Psoas muscle (tissue), 8 donors: ENCODE measurements around the gene ACOX3. TPM values are rescaled to one million over a fixed set of nuclear protein-coding genes. Genes with fewer than 3 reads are reported as not detected.

Experiments used
- ATAC-seq, 4 donors: fragments of 200-7000 bp; cut with Tn5 transposase; one replicate each; pipeline ENCODE4 v1.9.1; 2020; ENCODE audit warnings: moderate library complexity in 3 of 4, mild to moderate bottlenecking in 2 of 4
- DNase-seq, 2 donors: peaks; one replicate each; pipeline ENCODE4 v3.0.0-alpha.2; 2020
- H3K27ac ChIP-seq: fragments of 200-600 bp; one replicate; pipeline ENCODE4 v1.8.0; 2022
- H3K27me3 ChIP-seq, 3 donors: fragments of 200-600 bp in 1 of 3; one replicate each; pipeline versions ENCODE4 v1.6.1 to v1.8.0; 2013 to 2022; ENCODE audit warnings: low read length in 2 of 3, mild to moderate bottlenecking in 2 of 3, moderate library complexity in 1 of 3; ENCODE audit not compliant: insufficient read depth in 3 of 3
- H3K36me3 ChIP-seq, 2 donors: fragments of 200-600 bp in 1 of 2; one replicate each; pipeline versions ENCODE4 v1.6.1 to v1.8.0; 2013 to 2022; ENCODE audit warnings: low read depth in 1 of 2, mild to moderate bottlenecking in 1 of 2, moderate library complexity in 1 of 2; ENCODE audit not compliant: insufficient read depth in 1 of 2
- H3K4me1 ChIP-seq: fragments of 200-600 bp; one replicate; pipeline ENCODE4 v1.8.0; 2022
- H3K4me3 ChIP-seq: fragments of 200-600 bp; one replicate; pipeline ENCODE4 v1.8.0; 2022; ENCODE audit warnings: mild to moderate bottlenecking
- H3K9me3 ChIP-seq: fragments of 200-600 bp; one replicate; pipeline ENCODE4 v1.8.0; 2022
- WGBS, 3 donors: extraction: QIAGEN DNeasy Blood & Tissue Kit; methylation state at CpG; one replicate each; pipeline versions ENCODE4 v1.1.6 to v1.1.7; 2013; 5-methylcytosine and 5-hydroxymethylcytosine counted together
- intact Hi-C, 2 donors: fragments of 100-400 bp; cut with DNase I; formaldehyde crosslinking; loops; one replicate each; pipeline versions ENCODE4 v1.11.0 to v1.14.2; 2022
- polyA plus RNA-seq, 3 donors: library from polyadenylated mRNA; stranded (reverse); fragments of 200-250 nt; gene quantifications; one replicate each; pipeline ENCODE4 v1.2.3, GENCODE V29; 2013
- total RNA-seq, 4 donors: library from RNA; stranded (reverse); fragmentation: NEBNext Ultra II Directional in 2 of 4; extraction: Animal tissue kit (Norgen Biotek cat#: 25700) in 2 of 4; gene quantifications; one replicate each; pipeline versions ENCODE4 v1.2.1 to v1.2.4, GENCODE V29; 2021 to 2023
- TF ChIP-seq, protein P1 (sequence below): fragments of 200-600 bp; IDR thresholded peaks from one replicate; pipeline ENCODE4 v1.8.0; 2022; ENCODE audit warnings: antibody characterized with exemption
- donor health status: healthy with polysubstance abuse.
- donor health status: DM: no; HTN: no; CAD: no; lungs with moderate emphysema.
- donor health status: Bipolar disorder and iron deficiency.
- donor health status: healthy.
- donor health status: DM: yes; HTN: yes; CAD: no.
- donor health status: DM: no; HTN: no; CAD: no.
- donor health status: DM: no; HTN: no; CAD: no.
- donor health status: DM: yes; HTN: yes; CAD: no.

The ACOX3 gene
- total and polyA plus RNA-seq, 7 donors: 5.6 to 18.8 (median 10.8) TPM

DNA sequence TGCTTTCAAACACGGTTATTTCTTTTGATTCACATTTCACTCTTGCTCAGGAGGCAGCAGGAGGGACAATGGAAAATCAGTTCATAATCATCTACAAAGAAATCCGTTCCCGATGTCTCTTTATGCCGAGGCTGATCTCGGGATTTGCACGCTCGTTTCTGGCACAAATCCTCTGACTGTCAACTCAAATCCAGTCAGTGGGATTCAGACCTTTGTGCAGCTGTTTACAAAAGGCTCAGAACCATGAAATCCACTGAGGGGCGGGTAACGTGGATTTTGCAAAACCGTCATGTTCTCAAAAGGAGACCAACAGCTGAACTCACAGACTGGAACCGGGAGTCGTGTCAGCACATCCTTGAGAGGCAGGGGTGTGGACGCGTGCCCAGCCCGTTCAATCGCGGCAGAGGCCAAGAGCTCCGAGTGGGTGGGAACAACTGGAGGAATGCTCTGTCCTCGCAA lies 46.4 kb downstream of the ACOX3 start:
- WGBS, 3 donors: 33 to 57% (median 44%) methylated on average over 19 of the region's 19 CpGs
- intact Hi-C loops: loop anchor here in 1 of 2 donors (5.0 kb wide), 1 partner anchor 62 kb away; no protein-coding TSS in a partner anchor
- peak overlapping the region; percentile 88 for H3K27ac ChIP-seq
- peak; percentile 85 to 92 for DNase-seq
- no peaks in the 10 kb centered on the region for H3K9me3 ChIP-seq
- peak; percentile 13 to 50 (median 22) for ATAC-seq
- H3K4me3 ChIP-seq: no peak overlapping the region
- TF ChIP-seq, protein P1, sequence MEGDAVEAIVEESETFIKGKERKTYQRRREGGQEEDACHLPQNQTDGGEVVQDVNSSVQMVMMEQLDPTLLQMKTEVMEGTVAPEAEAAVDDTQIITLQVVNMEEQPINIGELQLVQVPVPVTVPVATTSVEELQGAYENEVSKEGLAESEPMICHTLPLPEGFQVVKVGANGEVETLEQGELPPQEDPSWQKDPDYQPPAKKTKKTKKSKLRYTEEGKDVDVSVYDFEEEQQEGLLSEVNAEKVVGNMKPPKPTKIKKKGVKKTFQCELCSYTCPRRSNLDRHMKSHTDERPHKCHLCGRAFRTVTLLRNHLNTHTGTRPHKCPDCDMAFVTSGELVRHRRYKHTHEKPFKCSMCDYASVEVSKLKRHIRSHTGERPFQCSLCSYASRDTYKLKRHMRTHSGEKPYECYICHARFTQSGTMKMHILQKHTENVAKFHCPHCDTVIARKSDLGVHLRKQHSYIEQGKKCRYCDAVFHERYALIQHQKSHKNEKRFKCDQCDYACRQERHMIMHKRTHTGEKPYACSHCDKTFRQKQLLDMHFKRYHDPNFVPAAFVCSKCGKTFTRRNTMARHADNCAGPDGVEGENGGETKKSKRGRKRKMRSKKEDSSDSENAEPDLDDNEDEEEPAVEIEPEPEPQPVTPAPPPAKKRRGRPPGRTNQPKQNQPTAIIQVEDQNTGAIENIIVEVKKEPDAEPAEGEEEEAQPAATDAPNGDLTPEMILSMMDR: no peak
- H3K27me3 ChIP-seq: no peaks in the 10 kb centered on the region
- H3K4me1 ChIP-seq: peaks cover 39% of the 10 kb centered on the region
- H3K36me3 ChIP-seq: peaks cover 0 to 42% of the 10 kb centered on the region in 2 donors

DNA sequence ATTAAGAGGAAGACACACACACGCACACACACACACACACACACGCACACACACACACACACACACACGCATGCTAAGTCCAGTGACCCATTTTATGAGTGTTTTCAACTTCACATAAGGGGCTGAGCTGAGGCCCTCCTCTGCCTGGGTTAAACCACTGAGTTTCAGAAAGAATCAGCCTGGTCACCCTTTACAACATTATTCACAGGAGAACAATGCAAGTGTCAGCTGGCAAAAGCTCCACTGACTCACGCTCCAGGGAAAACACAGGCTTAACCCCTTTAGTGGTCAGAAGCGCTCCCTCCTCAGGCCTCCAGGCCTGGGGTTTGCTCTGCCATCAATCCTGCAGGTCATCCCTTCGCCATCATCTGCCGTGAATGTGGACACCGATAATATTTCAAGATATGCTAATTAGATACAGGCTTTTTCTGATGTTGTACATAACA lies 46.9 kb downstream of the ACOX3 start:
- WGBS, 3 donors: 44 to 53% (median 50%) methylated on average over 8 of the region's 8 CpGs
- intact Hi-C loops: loop anchor here in 1 of 2 donors (5.0 kb wide), 1 partner anchor 61 kb away; no protein-coding TSS in a partner anchor
- no peaks in the 10 kb centered on the region for H3K9me3 ChIP-seq
- H3K4me3 ChIP-seq: no peak overlapping the region
- H3K27ac ChIP-seq: peak overlapping the region; percentile 88
- H3K36me3 ChIP-seq: peaks cover 0 to 42% of the 10 kb centered on the region in 2 donors
- ATAC-seq (peak; percentile 75 to 86 (median 82)), DNase-seq (peak; percentile 80 to 85)
- TF ChIP-seq, protein P1: no peak
- peaks cover 39% of the 10 kb centered on the region for H3K4me1 ChIP-seq
- no peaks in the 10 kb centered on the region for H3K27me3 ChIP-seq

DNA sequence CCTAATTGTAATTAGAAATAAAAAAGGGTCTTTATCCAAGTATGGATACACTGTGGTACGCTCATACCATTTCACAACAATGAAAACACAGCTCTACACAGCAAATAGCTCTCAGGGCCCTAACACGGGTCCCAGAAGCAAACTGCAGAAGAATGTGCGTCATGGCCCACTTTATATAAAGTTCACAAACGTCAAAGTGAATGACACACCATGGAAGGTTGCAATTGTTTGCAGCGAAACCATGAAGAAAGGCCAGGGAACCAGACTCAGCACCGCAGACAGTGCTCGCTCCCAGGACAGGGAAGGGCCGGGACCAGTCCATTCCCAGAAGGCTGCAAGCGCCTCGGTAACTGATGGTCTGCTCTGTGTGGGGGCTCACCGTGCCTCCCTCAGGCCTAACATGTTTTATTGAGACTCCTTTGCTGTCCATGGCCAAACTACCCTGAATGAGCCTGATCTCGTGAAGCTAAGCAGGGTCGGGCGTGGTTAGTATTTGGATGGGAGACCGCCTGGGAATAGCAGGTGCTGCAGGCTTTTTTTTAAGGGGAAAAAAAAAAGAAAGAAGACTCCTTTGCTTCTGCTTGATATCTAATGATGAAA lies 47.8 kb downstream of the ACOX3 start:
- H3K27me3 ChIP-seq: no peaks in the 10 kb centered on the region
- intact Hi-C loops: loop anchor here in 1 of 2 donors (5.0 kb wide), 1 partner anchor 60 kb away; no protein-coding TSS in a partner anchor
- H3K27ac ChIP-seq: peak overlapping the region; percentile 88
- WGBS, 3 donors: 65 to 83% (median 76%) methylated on average over 15 of the region's 15 CpGs
- ATAC-seq (peak in 2 of 4 donors; percentile 2 to 7), DNase-seq (no peak)
- H3K9me3 ChIP-seq: no peaks in the 10 kb centered on the region
- TF ChIP-seq, protein P1: no peak
- H3K36me3 ChIP-seq: peaks cover 0 to 44% of the 10 kb centered on the region in 2 donors
- peaks cover 39% of the 10 kb centered on the region for H3K4me1 ChIP-seq
- no peak overlapping the region for H3K4me3 ChIP-seq

DNA sequence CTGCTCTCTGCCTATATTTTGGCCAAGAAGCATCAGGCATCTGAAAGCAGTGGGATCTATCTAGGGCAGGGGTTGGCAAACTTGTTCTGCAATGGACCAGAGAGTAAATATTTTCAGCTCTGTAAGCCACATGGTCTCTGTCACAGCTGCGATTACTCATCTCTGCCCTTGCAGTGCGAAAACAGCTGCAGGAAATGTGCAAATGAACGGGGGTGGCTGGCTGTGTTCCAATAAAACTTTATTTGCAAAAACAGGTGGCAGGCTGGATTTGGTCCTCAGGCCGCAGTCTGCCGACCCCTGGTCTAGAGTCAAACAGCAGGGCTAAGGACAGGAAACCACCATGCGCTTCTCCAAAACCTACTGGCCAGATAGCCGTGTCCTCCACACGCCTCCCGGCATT lies 48.6 kb downstream of the ACOX3 start:
- TF ChIP-seq, protein P1: peak; percentile 8
- DNase-seq (peak; percentile 71 to 83), ATAC-seq (peak; percentile 83 to 85 (median 84))
- 38 to 43% (median 41%) methylated on average over 9 of the region's 9 CpGs for WGBS, 3 donors
- H3K27me3 ChIP-seq: no peaks in the 10 kb centered on the region
- no peak overlapping the region for H3K4me3 ChIP-seq
- intact Hi-C loops: loop anchor here in 1 of 2 donors (5.0 kb wide), 1 partner anchor 60 kb away; no protein-coding TSS in a partner anchor
- H3K4me1 ChIP-seq: peaks cover 39% of the 10 kb centered on the region
- H3K27ac ChIP-seq: peak overlapping the region; percentile 88
- H3K36me3 ChIP-seq: peaks cover 0 to 45% of the 10 kb centered on the region in 2 donors
- H3K9me3 ChIP-seq: no peaks in the 10 kb centered on the region
